Measurements from ENCODE around the gene CXCL14. TPM values are rescaled to one million over a fixed set of nuclear protein-coding genes. Genes with fewer than 3 reads are reported as not detected.

The CXCL14 gene
- total RNA-seq, 1 donor from 2014 or later: 0.49 TPM

- no peaks in the 10 kb centered on the region for H3K36me3 ChIP-seq
- no peak overlapping the region for H3K4me3 ChIP-seq
- no peak for TF ChIP-seq CTCF (IDR thresholded peaks at IDR 0.05; ENCODE audit: borderline replicate concordance)
- no peaks in the 10 kb centered on the region for H3K4me1 ChIP-seq
- H3K27ac ChIP-seq (replicated peaks): no peak overlapping the region
- peaks cover 53% of the 10 kb centered on the region for H3K27me3 ChIP-seq (ENCODE audit: low read depth)
- no peaks in the 10 kb centered on the region for H3K9me3 ChIP-seq (replicated peaks)
- intact Hi-C loops (cut with micrococcal nuclease): no loop called here
- no peak for DNase-seq
These were observed 13.7 kb upstream of the CXCL14 start for GRCh38 chr5:135592312-135593045.

GRCh38 chr5:135591277-135591676 is 12.5 kb upstream of the CXCL14 start:
- Histone ChIP-seq H3K4me1 (no peaks in the 10 kb centered on the region), H3K36me3 (no peaks in the 10 kb centered on the region), H3K27me3 (ENCODE audit: low read depth) (peaks cover 46% of the 10 kb centered on the region), H3K4me3 (no peak overlapping the region), H3K9me3 (replicated peaks) (no peaks in the 10 kb centered on the region), H3K27ac (replicated peaks) (no peak overlapping the region)
- DNase-seq: no peak
- intact Hi-C loops (cut with micrococcal nuclease): no loop called here
- no peak for TF ChIP-seq CTCF (IDR thresholded peaks at IDR 0.05; ENCODE audit: borderline replicate concordance)

GRCh38 chr5:135589152-135589551 is 10.4 kb upstream of the CXCL14 start:
- H3K4me1 ChIP-seq: no peaks in the 10 kb centered on the region
- no peak for TF ChIP-seq CTCF (IDR thresholded peaks at IDR 0.05; ENCODE audit: borderline replicate concordance)
- DNase-seq: no peak
- no peaks in the 10 kb centered on the region for H3K36me3 ChIP-seq
- peaks cover 63% of the 10 kb centered on the region for H3K27me3 ChIP-seq (ENCODE audit: low read depth)
- H3K4me3 ChIP-seq: no peak overlapping the region
- H3K27ac ChIP-seq (replicated peaks): no peak overlapping the region
- intact Hi-C loops (cut with micrococcal nuclease): no loop called here
- H3K9me3 ChIP-seq (replicated peaks): no peaks in the 10 kb centered on the region

GRCh38 chr5:135587721-135588663 is 9.2 kb upstream of the CXCL14 start:
- peaks cover 67% of the 10 kb centered on the region for H3K27me3 ChIP-seq (ENCODE audit: low read depth)
- no peak overlapping the region for H3K4me3 ChIP-seq
- no peaks in the 10 kb centered on the region for H3K4me1 ChIP-seq
- no peak overlapping the region for H3K27ac ChIP-seq (replicated peaks)
- intact Hi-C loops (cut with micrococcal nuclease): no loop called here
- no peaks in the 10 kb centered on the region for H3K36me3 ChIP-seq
- no peak for DNase-seq
- no peaks in the 10 kb centered on the region for H3K9me3 ChIP-seq (replicated peaks)
- no peak for TF ChIP-seq CTCF (IDR thresholded peaks at IDR 0.05; ENCODE audit: borderline replicate concordance)

GRCh38 chr5:135584918-135585317 is 6.1 kb upstream of the CXCL14 start:
- H3K9me3 ChIP-seq (replicated peaks): no peaks in the 10 kb centered on the region
- no peak overlapping the region for H3K4me3 ChIP-seq
- no peak for TF ChIP-seq CTCF (IDR thresholded peaks at IDR 0.05; ENCODE audit: borderline replicate concordance)
- H3K27ac ChIP-seq (replicated peaks): no peak overlapping the region
- H3K4me1 ChIP-seq: no peaks in the 10 kb centered on the region
- peaks cover 66% of the 10 kb centered on the region for H3K27me3 ChIP-seq (ENCODE audit: low read depth)
- intact Hi-C loops (cut with micrococcal nuclease): no loop called here
- no peak for DNase-seq
- H3K36me3 ChIP-seq: no peaks in the 10 kb centered on the region
